Activated CD4-positive, alpha-beta T cell treated with anti-CD3 and anti-CD28 coated beads for 24 hours (primary cell): Measurements from ENCODE around the gene SACM1L.
"Not testable (repeated sequence)": the region's sequence is repeated elsewhere in the genome, so short reads cannot be mapped to it uniquely, and the experiment has no call there.

Experiments
- DNase-seq, 2 donors: peaks; one replicate each; pipeline ENCODE4 v3.0.0-alpha.2; 2020; ENCODE audit warnings: low read depth in 2 of 2

SACM1L gene

GRCh38 chr3:45667569-45667934 is 21.6 kb upstream of the SACM1L start:
- no peak for DNase-seq

- DNase-seq = no peak
These were observed 18.8 kb upstream of the SACM1L start for GRCh38 chr3:45670436-45670835.

GRCh38 chr3:45670991-45671390 is 18.2 kb upstream of the SACM1L start:
- DNase-seq = no peak

- no peak for DNase-seq
These were observed 15.9 kb upstream of the SACM1L start for GRCh38 chr3:45673273-45673672.

- no peak for DNase-seq
These were observed 12.7 kb upstream of the SACM1L start for GRCh38 chr3:45676325-45677032.

- no peak for DNase-seq
These were observed 12.2 kb upstream of the SACM1L start for GRCh38 chr3:45677033-45677446.

- DNase-seq = no peak
These were observed 11.4 kb upstream of the SACM1L start for GRCh38 chr3:45677841-45678240.

GRCh38 chr3:45679805-45680204 is 9.4 kb upstream of the SACM1L start:
- no peak for DNase-seq

GRCh38 chr3:45681221-45681620 is 8.0 kb upstream of the SACM1L start:
- no peak for DNase-seq

GRCh38 chr3:45681846-45682245 is 7.3 kb upstream of the SACM1L start:
- no peak for DNase-seq

GRCh38 chr3:45682311-45682710 is 6.9 kb upstream of the SACM1L start:
- no peak for DNase-seq

GRCh38 chr3:45682786-45683185 is 6.4 kb upstream of the SACM1L start:
- DNase-seq = no peak

- no peak for DNase-seq
These were observed 5.5 kb upstream of the SACM1L start for GRCh38 chr3:45683417-45684326.

GRCh38 chr3:45684327-45684892 is 4.8 kb upstream of the SACM1L start:
- no peak for DNase-seq

GRCh38 chr3:45685722-45686121 is 3.5 kb upstream of the SACM1L start:
- not testable (repeated sequence) for DNase-seq

GRCh38 chr3:45686850-45687249 is 2.3 kb upstream of the SACM1L start:
- DNase-seq = no peak

GRCh38 chr3:45687828-45688193 is 1.4 kb upstream of the SACM1L start:
- no peak for DNase-seq

- DNase-seq = no peak
These were observed 858 bp upstream of the SACM1L start for GRCh38 chr3:45688194-45688881.

- no peak for DNase-seq
These were observed 570 bp downstream of the SACM1L start for GRCh38 chr3:45689787-45690145.

- DNase-seq = no peak
These were observed 1.3 kb downstream of the SACM1L start for GRCh38 chr3:45690336-45691035.

- DNase-seq = no peak
These were observed 2.6 kb downstream of the SACM1L start for GRCh38 chr3:45691842-45692241.

- DNase-seq = no peak
These were observed 3.7 kb downstream of the SACM1L start for GRCh38 chr3:45692866-45693265.
